ENCODE data around the gene PLK3.

The PLK3 gene

DNA sequence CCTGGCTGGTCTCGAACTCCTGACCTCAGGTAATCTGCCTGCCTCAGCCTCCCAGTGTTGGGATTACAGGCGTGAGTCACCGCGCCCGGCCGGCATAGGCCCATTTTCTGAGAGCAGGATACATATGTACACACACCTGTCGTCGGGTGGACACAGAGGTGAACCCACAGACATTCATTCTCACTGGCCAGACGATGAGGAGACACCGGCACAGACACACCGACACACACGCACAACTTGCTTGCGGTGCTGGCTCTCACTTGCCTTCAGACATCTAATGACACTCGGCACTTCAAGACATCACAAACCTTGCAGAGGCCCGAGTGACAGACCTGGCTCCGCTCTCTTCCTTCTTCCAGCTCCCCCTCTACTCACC is 42.3 kb downstream of the PLK3 start:
- in situ Hi-C loops (cut with HindIII; ENCODE audit: low sequenced_read_pairs) = no loop called here
- TF ChIP-seq, protein P1, sequence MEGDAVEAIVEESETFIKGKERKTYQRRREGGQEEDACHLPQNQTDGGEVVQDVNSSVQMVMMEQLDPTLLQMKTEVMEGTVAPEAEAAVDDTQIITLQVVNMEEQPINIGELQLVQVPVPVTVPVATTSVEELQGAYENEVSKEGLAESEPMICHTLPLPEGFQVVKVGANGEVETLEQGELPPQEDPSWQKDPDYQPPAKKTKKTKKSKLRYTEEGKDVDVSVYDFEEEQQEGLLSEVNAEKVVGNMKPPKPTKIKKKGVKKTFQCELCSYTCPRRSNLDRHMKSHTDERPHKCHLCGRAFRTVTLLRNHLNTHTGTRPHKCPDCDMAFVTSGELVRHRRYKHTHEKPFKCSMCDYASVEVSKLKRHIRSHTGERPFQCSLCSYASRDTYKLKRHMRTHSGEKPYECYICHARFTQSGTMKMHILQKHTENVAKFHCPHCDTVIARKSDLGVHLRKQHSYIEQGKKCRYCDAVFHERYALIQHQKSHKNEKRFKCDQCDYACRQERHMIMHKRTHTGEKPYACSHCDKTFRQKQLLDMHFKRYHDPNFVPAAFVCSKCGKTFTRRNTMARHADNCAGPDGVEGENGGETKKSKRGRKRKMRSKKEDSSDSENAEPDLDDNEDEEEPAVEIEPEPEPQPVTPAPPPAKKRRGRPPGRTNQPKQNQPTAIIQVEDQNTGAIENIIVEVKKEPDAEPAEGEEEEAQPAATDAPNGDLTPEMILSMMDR (IDR thresholded peaks at IDR 0.05; ENCODE audit: low read depth, low read length) = no peak
- no peak for DNase-seq (ENCODE audit: low read depth, low spot score)
- peak overlapping the region; percentile 51 for H3K4me3 ChIP-seq (ENCODE audit: low read depth, low read length)

DNA sequence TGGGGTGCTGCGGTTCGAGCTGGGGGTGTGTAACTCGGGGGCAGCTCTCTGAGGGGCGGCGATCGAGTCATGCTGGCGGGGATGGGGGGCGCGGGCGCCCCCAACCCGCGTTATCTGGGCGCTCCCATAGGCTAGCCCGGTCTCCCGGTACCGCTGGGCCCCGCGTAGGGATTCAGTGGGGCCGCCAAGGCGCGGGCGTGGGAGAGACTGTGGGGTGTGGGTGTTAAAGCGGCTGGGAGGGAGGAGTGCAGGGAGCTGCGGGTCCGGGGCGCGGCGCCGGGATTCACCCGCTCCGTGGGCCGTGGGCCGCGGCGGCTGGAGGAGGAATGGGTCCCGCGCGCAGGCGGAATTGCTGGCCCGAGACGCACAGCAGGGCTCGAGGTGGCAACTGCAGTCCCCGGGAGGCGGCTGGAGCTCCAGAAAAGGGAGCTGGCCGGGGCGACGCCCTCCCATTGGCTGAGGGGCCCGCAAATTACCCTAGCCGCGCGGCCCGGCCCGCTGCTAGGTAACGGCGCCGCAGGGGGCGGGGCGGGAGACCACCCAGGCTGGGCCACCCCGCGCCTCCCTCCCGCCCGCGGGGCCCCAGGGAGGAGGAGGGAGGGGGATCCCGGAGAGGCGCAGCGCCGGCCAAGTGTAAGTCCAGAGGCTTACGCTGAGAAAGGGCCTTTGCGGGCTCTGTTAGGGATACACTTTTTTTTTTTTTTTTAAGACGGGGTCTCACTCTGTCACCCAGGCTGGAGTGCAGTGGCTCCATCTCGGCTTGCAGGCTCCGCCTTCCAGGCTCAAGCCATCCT is 42.9 kb downstream of the PLK3 start, which contains the start of gene PTCH2:
TSS of gene PTCH2 (minus strand) at position 392 of the 794 bp plus-strand sequence. CDS start at position 71, 321 bp downstream.
- TF ChIP-seq, protein P1 (IDR thresholded peaks at IDR 0.05; ENCODE audit: low read depth, low read length) = no peak
- peak; percentile 73 for DNase-seq (ENCODE audit: low read depth, low spot score)
- H3K4me3 ChIP-seq (ENCODE audit: low read depth, low read length) = peak within 1 kb of the TSS; percentile 51
- in situ Hi-C loops (cut with HindIII; ENCODE audit: low sequenced_read_pairs) = no loop called here

DNA sequence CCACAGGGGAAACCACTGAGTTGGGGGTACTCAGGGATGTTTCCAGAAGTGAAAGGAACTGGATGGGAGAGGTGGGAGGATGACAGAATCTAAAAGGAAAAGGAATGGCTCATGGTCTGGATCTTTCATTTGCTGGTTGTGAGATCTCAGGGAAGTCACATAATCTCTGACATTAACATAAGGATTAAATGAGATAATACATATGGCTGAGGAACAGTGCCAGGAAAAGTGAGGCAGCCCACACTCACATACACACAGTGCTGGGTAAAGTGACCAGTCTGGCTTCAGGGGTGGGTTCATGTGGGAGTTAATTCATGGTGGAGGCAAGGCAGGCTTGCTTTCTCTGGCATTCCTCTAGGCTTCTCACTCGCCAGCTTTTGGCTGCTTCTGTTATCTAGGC is 46.8 kb downstream of the PLK3 start:
- in situ Hi-C loops (cut with HindIII; ENCODE audit: low sequenced_read_pairs) = no loop called here
- no peak for DNase-seq (ENCODE audit: low read depth, low spot score)
- TF ChIP-seq, protein P1 (IDR thresholded peaks at IDR 0.05; ENCODE audit: low read depth, low read length) = no peak
- H3K4me3 ChIP-seq (ENCODE audit: low read depth, low read length) = no peak overlapping the region

DNA sequence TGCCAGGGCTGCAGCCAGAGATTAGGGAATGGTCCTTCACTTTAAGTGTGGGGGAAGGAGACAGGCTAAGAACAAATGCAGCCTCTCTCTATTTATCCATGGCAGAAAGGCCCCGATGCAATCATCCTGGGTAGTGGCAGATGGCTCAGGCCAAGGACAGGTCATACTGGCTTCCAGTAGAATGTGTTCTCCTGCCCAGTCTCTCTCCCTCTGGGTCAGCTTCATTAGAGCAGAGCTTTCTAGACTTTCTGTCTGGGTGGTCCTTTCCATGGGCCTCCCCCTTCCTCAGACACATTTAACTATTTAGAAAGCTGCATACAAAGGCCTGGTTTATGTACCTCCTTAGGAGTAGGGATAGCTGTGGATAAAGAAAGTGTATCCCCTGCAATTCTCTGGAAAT is 47.7 kb downstream of the PLK3 start:
- TF ChIP-seq, protein P1 (IDR thresholded peaks at IDR 0.05; ENCODE audit: low read depth, low read length) = no peak
- in situ Hi-C loops (cut with HindIII; ENCODE audit: low sequenced_read_pairs) = no loop called here

DNA sequence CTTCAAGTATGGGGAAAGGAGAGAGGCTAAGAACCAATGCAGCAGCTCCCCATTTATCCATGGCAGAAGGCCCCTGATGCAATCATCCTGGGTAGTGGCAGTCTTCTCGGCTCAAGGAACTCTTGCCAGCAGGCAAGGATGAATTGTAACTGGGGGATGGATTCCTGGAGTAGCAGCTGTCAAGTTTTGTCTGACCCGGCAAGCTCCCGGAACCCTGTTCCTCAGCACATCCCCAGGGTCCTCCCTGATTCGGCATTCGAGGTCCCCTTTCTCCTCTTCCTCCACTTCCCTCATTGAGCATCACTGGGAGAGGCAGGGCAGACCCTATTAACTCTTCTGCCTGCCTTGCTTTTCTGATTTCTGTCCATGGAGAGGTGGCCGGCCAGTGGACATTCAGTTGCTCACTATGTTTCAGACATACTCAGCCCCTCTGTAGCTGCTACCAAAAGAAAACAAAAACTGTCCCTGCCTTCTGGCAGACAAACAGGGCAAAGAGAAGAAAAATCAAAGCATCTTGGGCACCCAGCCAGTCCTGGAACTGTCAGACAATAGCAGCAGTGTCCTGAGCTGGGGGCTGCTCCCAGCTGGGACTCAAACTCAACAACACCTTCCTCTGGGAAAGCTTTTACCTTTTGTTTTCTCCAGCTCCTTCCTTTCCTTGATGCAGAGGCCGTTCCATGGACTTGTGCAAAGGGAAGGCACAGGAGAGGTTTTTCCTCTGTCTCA is 48.4 kb downstream of the PLK3 start:
- in situ Hi-C loops (cut with HindIII; ENCODE audit: low sequenced_read_pairs) = no loop called here
- TF ChIP-seq, protein P1 (IDR thresholded peaks at IDR 0.05; ENCODE audit: low read depth, low read length) = no peak
- no peak for DNase-seq (ENCODE audit: low read depth, low spot score)

More for the DNA sequence above, 47.7 kb downstream of the PLK3 start:
- DNase-seq (ENCODE audit: low read depth, low spot score) = no peak
- no peak overlapping the region for H3K4me3 ChIP-seq (ENCODE audit: low read depth, low read length)

DNA sequence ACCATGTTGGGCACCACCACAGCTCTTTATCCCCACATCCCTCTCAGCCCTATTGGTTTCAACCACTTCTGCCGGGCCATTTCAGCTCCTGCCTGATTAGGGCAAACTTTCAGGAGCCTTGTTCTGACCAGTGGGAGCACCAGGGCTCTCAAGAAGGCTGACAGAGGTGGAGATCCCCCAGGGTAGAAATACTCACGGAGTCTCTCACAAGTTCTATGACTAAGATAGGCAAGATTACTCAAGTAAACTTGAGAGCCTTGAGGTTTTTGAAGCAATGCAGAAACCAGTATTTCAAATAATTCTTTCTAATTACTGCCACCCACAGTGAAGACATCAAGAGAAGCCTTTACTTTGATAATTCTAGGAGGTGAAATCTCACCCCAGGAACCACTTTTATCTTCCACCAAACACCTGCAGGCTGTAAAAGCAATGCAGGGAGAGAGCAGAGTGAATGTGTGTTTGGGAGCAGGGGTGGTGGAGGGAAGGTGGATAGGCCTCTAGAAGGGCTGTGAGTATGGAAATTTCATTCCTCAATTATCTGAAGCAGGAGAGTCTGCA is 49.5 kb downstream of the PLK3 start:
- DNase-seq (ENCODE audit: low read depth, low spot score) = no peak
- in situ Hi-C loops (cut with HindIII; ENCODE audit: low sequenced_read_pairs) = no loop called here
- H3K4me3 ChIP-seq (ENCODE audit: low read depth, low read length) = no peak overlapping the region
- TF ChIP-seq, protein P1 (IDR thresholded peaks at IDR 0.05; ENCODE audit: low read depth, low read length) = no peak

More for the DNA sequence above, 48.4 kb downstream of the PLK3 start:
- H3K4me3 ChIP-seq (ENCODE audit: low read depth, low read length) = no peak overlapping the region

Measured in astrocyte of the spinal cord (primary cell).